HepG2 (cell line): ENCODE results near the gene VAPB. TPM values are rescaled to one million over a fixed set of nuclear protein-coding genes. Genes with fewer than 3 reads are reported as not detected.

ENCODE experiments used
- HNRNPLL ChIP-seq: fragments of 200-400 bp; formaldehyde crosslinking; IDR thresholded peaks from 2 replicates; pipeline ENCODE4 v1.6.1; 2017; ENCODE audit warnings: mild to moderate bottlenecking, low read depth, low read length; ENCODE audit not compliant: poor library complexity, severe bottlenecking
- IRF9 ChIP-seq: sonication (generic); formaldehyde crosslinking; IDR thresholded peaks from 2 replicates; pipeline ENCODE4 v1.8.0; 2022; ENCODE audit warnings: missing genetic modification reagents, mild to moderate bottlenecking, borderline replicate concordance
- ISX ChIP-seq: sonication (generic); formaldehyde crosslinking; conservative IDR thresholded peaks from 2 replicates; pipeline ENCODE4 v1.5.0; 2020; ENCODE audit warnings: missing genetic modification reagents
- KAT7 ChIP-seq: IDR thresholded peaks from 2 replicates; pipeline ENCODE4 v1.6.1; 2018; ENCODE audit warnings: borderline replicate concordance, missing compliant biosample characterization
- MEIS2 ChIP-seq: sonication (generic); formaldehyde crosslinking; IDR thresholded peaks from 2 replicates; pipeline ENCODE4 v1.9.0; 2021; ENCODE audit warnings: mild to moderate bottlenecking, missing genetic modification reagents
- NR1H2 ChIP-seq: sonication (generic); formaldehyde crosslinking; IDR thresholded peaks from 2 replicates; pipeline ENCODE4 v1.8.1; 2022; ENCODE audit warnings: low read depth, missing genetic modification reagents, borderline replicate concordance
- SRSF4 ChIP-seq: fragments of 200-400 bp; formaldehyde crosslinking; IDR thresholded peaks from one replicate; pipeline ENCODE4 v1.6.1; 2018; ENCODE audit warnings: mild to moderate bottlenecking, low read depth, low read length, moderate library complexity; ENCODE audit not compliant: poor library complexity, severe bottlenecking
- ZBTB40 ChIP-seq, 2 experiments: fragments of 450-650 bp in 1 of 2; sonication (generic) in 1 of 2; formaldehyde crosslinking in 1 of 2; IDR thresholded peaks; 2 replicates each; pipeline versions ENCODE4 v1.6.1 to v1.8.0; 2016 to 2022; ENCODE audit warnings: antibody characterized with exemption in 1 of 2, mild to moderate bottlenecking in 1 of 2, missing genetic modification reagents in 1 of 2
- ZNF160 ChIP-seq: sonication (generic); formaldehyde crosslinking; IDR thresholded peaks from 2 replicates; pipeline ENCODE4 v1.8.0; 2022; ENCODE audit warnings: mild to moderate bottlenecking, inconsistent platforms, missing genetic modification reagents
- ZNF367 ChIP-seq: sonication (generic); formaldehyde crosslinking; IDR thresholded peaks from 2 replicates; pipeline ENCODE4 v1.4.0; 2020; ENCODE audit warnings: missing genetic modification reagents, borderline replicate concordance
- ZNF432 ChIP-seq: sonication (generic); formaldehyde crosslinking; IDR thresholded peaks from 2 replicates; pipeline ENCODE4 v1.5.0; 2020; ENCODE audit warnings: missing genetic modification reagents, mild to moderate bottlenecking, borderline replicate concordance
- ZNF496 ChIP-seq: sonication (generic); formaldehyde crosslinking; IDR thresholded peaks from 2 replicates; pipeline ENCODE4 v1.8.1; 2023; ENCODE audit warnings: mild to moderate bottlenecking, moderate library complexity, missing genetic modification reagents; ENCODE audit not compliant: insufficient replicate concordance
- polyA plus RNA-seq, 8 experiments: library from polyadenylated mRNA; depleted of rRNA in 3 of 8; stranded (reverse) in 7 of 8; unstranded in 1 of 8; fragments of >200 nt; fragmentation: Illumina TruSeq in 4 of 8; extraction: Trizol in 4 of 8; gene quantifications; 2 replicates each; pipeline versions ENCODE4 v1.2.1 to v1.2.3, GENCODE V29; 2011 to 2016; ENCODE audit warnings: low read depth in 4 of 8, missing spikeins in 1 of 8, mixed read lengths in 1 of 8; ENCODE audit not compliant: insufficient read depth in 1 of 8
- total RNA-seq, 5 experiments: library from RNA; depleted of rRNA; stranded (reverse); fragments of >200 nt; fragmentation: Illumina TruSeq; extraction: Trizol; gene quantifications; 2 replicates each; pipeline ENCODE4 v1.2.3, GENCODE V29; 2016; ENCODE audit warnings: low read depth in 1 of 5
- TF ChIP-seq, protein P1 (sequence below): sonication (generic); formaldehyde crosslinking; IDR thresholded peaks from 2 replicates; pipeline ENCODE4 v1.4.0; 2020; ENCODE audit warnings: missing genetic modification reagents
- TF ChIP-seq, protein P2 (sequence below), 2 experiments: fragments of 450-650 bp in 1 of 2; sonication (generic) in 1 of 2; formaldehyde crosslinking; IDR thresholded peaks; 2 replicates each; pipeline versions ENCODE4 v1.5.0 to v1.8.0; 2020 to 2022; ENCODE audit warnings: mild to moderate bottlenecking in 1 of 2, missing genetic modification reagents in 1 of 2

Gene VAPB
- total and polyA plus RNA-seq, 2 of the 13 experiments (the other 11 are each of a cell fraction or from before 2014, with no cell fraction given) = 18.6 to 48.5 TPM

DNA sequence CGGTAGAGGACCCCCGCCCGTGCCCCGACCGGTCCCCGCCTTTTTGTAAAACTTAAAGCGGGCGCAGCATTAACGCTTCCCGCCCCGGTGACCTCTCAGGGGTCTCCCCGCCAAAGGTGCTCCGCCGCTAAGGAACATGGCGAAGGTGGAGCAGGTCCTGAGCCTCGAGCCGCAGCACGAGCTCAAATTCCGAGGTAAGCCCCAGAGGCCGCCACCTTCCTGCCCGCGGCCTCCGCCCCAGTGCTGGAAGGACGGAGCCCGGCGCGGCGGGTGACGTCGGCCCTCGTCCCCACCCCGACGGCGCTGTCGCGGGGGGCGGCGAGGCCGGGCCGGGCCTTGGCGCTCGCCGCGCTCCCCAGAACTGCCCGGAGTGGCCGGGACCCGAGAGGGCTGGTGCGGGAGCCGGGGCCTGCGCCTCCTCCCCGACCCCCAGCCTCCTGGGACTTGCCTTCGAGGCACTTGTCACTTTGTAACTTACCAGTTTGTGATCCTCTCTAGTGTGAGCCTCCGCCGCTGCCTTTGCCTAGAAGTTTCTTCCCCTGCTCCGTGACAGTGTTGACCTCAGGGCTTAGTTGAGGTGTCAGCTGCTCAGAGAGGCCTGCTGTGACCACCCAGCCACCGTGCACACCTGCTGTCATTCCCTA, 417 bp downstream of the VAPB start (continued):
- TF ChIP-seq ZNF496 (CRISPR knock-in tag) = no peak
- TF ChIP-seq, protein P1, sequence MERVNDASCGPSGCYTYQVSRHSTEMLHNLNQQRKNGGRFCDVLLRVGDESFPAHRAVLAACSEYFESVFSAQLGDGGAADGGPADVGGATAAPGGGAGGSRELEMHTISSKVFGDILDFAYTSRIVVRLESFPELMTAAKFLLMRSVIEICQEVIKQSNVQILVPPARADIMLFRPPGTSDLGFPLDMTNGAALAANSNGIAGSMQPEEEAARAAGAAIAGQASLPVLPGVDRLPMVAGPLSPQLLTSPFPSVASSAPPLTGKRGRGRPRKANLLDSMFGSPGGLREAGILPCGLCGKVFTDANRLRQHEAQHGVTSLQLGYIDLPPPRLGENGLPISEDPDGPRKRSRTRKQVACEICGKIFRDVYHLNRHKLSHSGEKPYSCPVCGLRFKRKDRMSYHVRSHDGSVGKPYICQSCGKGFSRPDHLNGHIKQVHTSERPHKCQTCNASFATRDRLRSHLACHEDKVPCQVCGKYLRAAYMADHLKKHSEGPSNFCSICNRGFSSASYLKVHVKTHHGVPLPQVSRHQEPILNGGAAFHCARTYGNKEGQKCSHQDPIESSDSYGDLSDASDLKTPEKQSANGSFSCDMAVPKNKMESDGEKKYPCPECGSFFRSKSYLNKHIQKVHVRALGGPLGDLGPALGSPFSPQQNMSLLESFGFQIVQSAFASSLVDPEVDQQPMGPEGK (CRISPR knock-in tag) = no peak; the same call in 1 of the 2 replicates
- TF ChIP-seq, protein P2, sequence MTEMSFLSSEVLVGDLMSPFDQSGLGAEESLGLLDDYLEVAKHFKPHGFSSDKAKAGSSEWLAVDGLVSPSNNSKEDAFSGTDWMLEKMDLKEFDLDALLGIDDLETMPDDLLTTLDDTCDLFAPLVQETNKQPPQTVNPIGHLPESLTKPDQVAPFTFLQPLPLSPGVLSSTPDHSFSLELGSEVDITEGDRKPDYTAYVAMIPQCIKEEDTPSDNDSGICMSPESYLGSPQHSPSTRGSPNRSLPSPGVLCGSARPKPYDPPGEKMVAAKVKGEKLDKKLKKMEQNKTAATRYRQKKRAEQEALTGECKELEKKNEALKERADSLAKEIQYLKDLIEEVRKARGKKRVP (CRISPR knock-in tag; IDR thresholded peaks at IDR 0.05) = no peak
- peak; percentile 9; the same call in 1 of the 2 replicates for TF ChIP-seq NR1H2 (CRISPR knock-in tag)
- TF ChIP-seq SRSF4 = no peak
- TF ChIP-seq ZNF160 (CRISPR knock-in tag) = 0 out of 2 replicates have a peak, but pooled peaks have one; percentile 16
- TF ChIP-seq ISX (CRISPR knock-in tag) = no peak
- no peak for TF ChIP-seq ZNF432 (CRISPR knock-in tag)
- TF ChIP-seq HNRNPLL = no peak
- TF ChIP-seq ZNF367 (CRISPR knock-in tag) = peak; percentile 70; the same call in 1 of the 2 replicates
- no peak for TF ChIP-seq IRF9 (CRISPR knock-in tag)
- no peak; the same call in 1 of the 2 replicates for TF ChIP-seq KAT7 (CRISPR knock-in tag)
- no peak for TF ChIP-seq ZBTB40 (IDR thresholded peaks at IDR 0.05)
- 0 out of 2 replicates have a peak, but pooled peaks have one; percentile 54 for TF ChIP-seq ZBTB40 (CRISPR knock-in tag; IDR thresholded peaks at IDR 0.05)
- TF ChIP-seq MEIS2 (CRISPR knock-in tag) = peak; percentile 75; the same call in 1 of the 2 replicates
